Endothelial cell of umbilical vein (primary cell): ENCODE data around the gene GLB1L. TPM values are rescaled to one million over a fixed set of nuclear protein-coding genes. Genes with fewer than 3 reads are reported as not detected.

Experiments
- BruUV-seq: library from RNA; stranded (reverse); fragments of 400-500 nt; replicated peaks from 2 replicates; lab custom pipeline; 2021; lab: Mats Ljungman, UMichigan
- CTCF ChIA-PET: fragments of 300-600, 350-600 bp; sonication (Branson Sonifier 250); formaldehyde crosslinking; loops from one replicate; lab custom pipeline; 2021; ENCODE audit warnings: antibody characterized with exemption, inconsistent platforms; lab: Charles Lee
- POLR2A ChIA-PET: fragments of 300-600, 350-600 bp; sonication (Branson Sonifier 250); formaldehyde crosslinking; loops from one replicate; lab custom pipeline; 2021; ENCODE audit warnings: antibody characterized with exemption, inconsistent platforms; lab: Charles Lee
- DNase-seq: peaks from one replicate; pipeline ENCODE4 v3.0.0-alpha.2; 2011; ENCODE audit warnings: low read depth, low spot score
- FAIRE-seq: peaks from 2 replicates; lab custom pipeline; 2011; peaks lifted over from hg19 to GRCh38; lab: Jason Lieb, UNC
- H2AFZ ChIP-seq: 2 replicates; pipeline ENCODE4 v1.6.0; 2012; ENCODE audit warnings: low read depth, low read length, control low read depth, inconsistent platforms
- H3K27ac ChIP-seq: 2 replicates; pipeline ENCODE4 v1.5.1; 2011; ENCODE audit warnings: low read depth, mild to moderate bottlenecking, control low read depth, low read length, moderate library complexity; ENCODE audit not compliant: insufficient read depth
- H3K27me3 ChIP-seq, 2 experiments: 2 replicates each; pipeline versions ENCODE4 v1.6.0 to v1.6.1; 2011; ENCODE audit warnings: low read length in 2 of 2, mixed read lengths in 1 of 2; ENCODE audit not compliant: control insufficient read depth in 2 of 2, insufficient read depth in 2 of 2
- H3K36me3 ChIP-seq, 2 experiments: 2 replicates in 1 of 2; 3 replicates in 1 of 2; pipeline ENCODE4 v1.5.1; 2011; ENCODE audit warnings: low read length in 2 of 2, mild to moderate bottlenecking in 1 of 2, moderate library complexity in 1 of 2; ENCODE audit not compliant: control insufficient read depth in 2 of 2, insufficient read depth in 2 of 2; ENCODE audit errors: extremely low read depth in 1 of 2
- H3K4me1 ChIP-seq: 3 replicates; pipeline ENCODE4 v1.5.1; 2011; ENCODE audit warnings: mild to moderate bottlenecking, low read length; ENCODE audit not compliant: control insufficient read depth, insufficient read depth; ENCODE audit errors: extremely low read depth
- H3K4me2 ChIP-seq: 2 replicates; pipeline ENCODE4 v1.6.1; 2011; ENCODE audit warnings: low read length, control low read depth, mixed read lengths; ENCODE audit not compliant: insufficient read depth
- H3K4me3 ChIP-seq, 3 experiments: fragments of 200-600 bp in 1 of 3; sonication (generic), shearing (Covaris generic) in 1 of 3; replicated peaks in 1 of 3; 2 replicates each; pipeline ENCODE4 v1.5.1; 2011 to 2016; ENCODE audit warnings: control low read depth in 3 of 3, low read length in 3 of 3, mild to moderate bottlenecking in 2 of 3, inconsistent platforms in 1 of 3, low read depth in 1 of 3, moderate library complexity in 1 of 3; ENCODE audit not compliant: insufficient read depth in 1 of 3
- H3K79me2 ChIP-seq: 2 replicates; pipeline ENCODE4 v1.6.0; 2012; ENCODE audit warnings: low read length, inconsistent platforms; ENCODE audit not compliant: control insufficient read depth, insufficient read depth
- H3K9ac ChIP-seq: replicated peaks from 2 replicates; pipeline ENCODE3; 2011; ENCODE audit warnings: low read length, control low read depth; ENCODE audit not compliant: insufficient read depth; ENCODE audit errors: extremely low read depth
- H3K9me1 ChIP-seq: replicated peaks from 3 replicates; pipeline ENCODE4 v1.6.0; 2011; ENCODE audit warnings: mild to moderate bottlenecking, low read length; ENCODE audit not compliant: control insufficient read depth, insufficient read depth; ENCODE audit errors: extremely low read depth
- H3K9me3 ChIP-seq: replicated peaks from 2 replicates; pipeline ENCODE4 v1.5.1; 2012; ENCODE audit warnings: low read length, inconsistent platforms; ENCODE audit not compliant: control insufficient read depth, insufficient read depth
- H4K20me1 ChIP-seq: replicated peaks from 2 replicates; pipeline ENCODE3; 2011; ENCODE audit warnings: mild to moderate bottlenecking, low read length; ENCODE audit not compliant: control insufficient read depth, insufficient read depth; ENCODE audit errors: extremely low read depth
- CTCF ChIP-seq, 2 donors: IDR thresholded peaks; 1 replicate in 1 of 2; 2 replicates in 1 of 2; pipeline ENCODE4 v1.5.1; 2011; ENCODE audit warnings: low read length in 2 of 2, mild to moderate bottlenecking in 2 of 2, moderate library complexity in 2 of 2, control low read depth in 1 of 2, inconsistent platforms in 1 of 2, low read depth in 1 of 2; ENCODE audit not compliant: insufficient read depth in 1 of 2; ENCODE audit errors: extremely low read depth in 1 of 2
- EZH2 ChIP-seq: IDR thresholded peaks from 2 replicates; pipeline ENCODE4 v1.6.1; 2012; ENCODE audit warnings: borderline replicate concordance, low read depth, mild to moderate bottlenecking, moderate library complexity, low read length, inconsistent platforms; ENCODE audit not compliant: severe bottlenecking
- FOS ChIP-seq: IDR thresholded peaks from 2 replicates; pipeline ENCODE4 v1.6.1; 2011; ENCODE audit warnings: mild to moderate bottlenecking, low read length, moderate library complexity, borderline replicate concordance; ENCODE audit not compliant: insufficient read depth
- GATA2 ChIP-seq: IDR thresholded peaks from 2 replicates; pipeline ENCODE4 v1.7.0; 2011; ENCODE audit warnings: low read depth, mild to moderate bottlenecking, moderate library complexity, mixed read lengths, low read length; ENCODE audit not compliant: insufficient read length, insufficient read depth
- JUN ChIP-seq: IDR thresholded peaks from 2 replicates; pipeline ENCODE4 v1.6.1; 2011; ENCODE audit warnings: borderline replicate concordance, low read depth; ENCODE audit not compliant: insufficient read length, insufficient read depth
- MAX ChIP-seq: IDR thresholded peaks from 2 replicates; pipeline ENCODE4 v1.6.1; 2011; ENCODE audit not compliant: insufficient read depth, insufficient read length
- MYC ChIP-seq: IDR thresholded peaks from one replicate; pipeline ENCODE4 v1.6.1; 2011; ENCODE audit warnings: mild to moderate bottlenecking, low read depth, low read length
- POLR2A ChIP-seq: IDR thresholded peaks from 2 replicates; pipeline ENCODE4 v1.6.1; 2012; ENCODE audit warnings: low read depth, mild to moderate bottlenecking, control low read depth, low read length
- POLR2AphosphoS5 ChIP-seq: IDR thresholded peaks from 2 replicates; pipeline ENCODE4 v1.6.1; 2012; ENCODE audit warnings: low read depth, mild to moderate bottlenecking, control low read depth, low read length, moderate library complexity; ENCODE audit not compliant: insufficient read depth
- dilution Hi-C: fragments of 300-500 bp; cut with MboI; formaldehyde crosslinking; loops from one replicate; pipeline ENCODE4 v1.15.0; 2019; ENCODE audit warnings: low sequenced_read_pairs; ENCODE audit not compliant: extremely low pct_ligation_motif_present
- intact Hi-C: fragments of 100-400 bp; cut with micrococcal nuclease; formaldehyde crosslinking; loops from one replicate; pipeline ENCODE4 v1.10.0; 2022
- polyA plus RNA-seq, 4 experiments: library from polyadenylated mRNA; depleted of rRNA in 3 of 4; stranded (reverse) in 3 of 4; unstranded in 1 of 4; fragments of >200 nt; gene quantifications; 2 replicates each; pipeline versions ENCODE4 v1.2.1 to v1.2.3, GENCODE V29; 2011 to 2012; ENCODE audit warnings: missing spikeins in 1 of 4
- total RNA-seq: library from RNA; stranded (reverse); gene quantifications from 2 replicates; pipeline ENCODE4 v1.2.3, GENCODE V29; 2021

Gene GLB1L
- total and polyA plus RNA-seq, 2 donors (not counting 3 experiments of a cell fraction or from before 2014, with no cell fraction given), result 9.2 to 11.9 TPM

GRCh38 chr2:219286436-219287115 lies 41.3 kb upstream of the GLB1L start:
- Histone ChIP-seq H3K9me3 (no peaks in the 10 kb centered on the region), H4K20me1 (no peaks in the 10 kb centered on the region), H3K4me3 (no peak overlapping the region), H3K4me2 (no peak overlapping the region), H3K27ac (no peak overlapping the region), H3K9me1 (no peaks in the 10 kb centered on the region), H3K36me3 (peaks cover 0 to 17% of the 10 kb centered on the region in 2 experiments), H3K9ac (no peak overlapping the region), H3K79me2 (no peaks in the 10 kb centered on the region), H3K27me3 (peaks cover 0 to 1% of the 10 kb centered on the region in 2 experiments), H3K4me1 (no peaks in the 10 kb centered on the region), H2AFZ (no peak overlapping the region)
- intact Hi-C loops, result no loop called here
- dilution Hi-C loops, result no loop called here
- TF ChIP-seq CTCF (IDR thresholded peaks at IDR 0.05; ENCODE audit: extremely low read depth in 1 of 2, insufficient read depth in 1 of 2, low read depth in 1 of 2, low read length in 2 of 2), result no peak
- TF ChIP-seq MYC, result no peak
- no peak for TF ChIP-seq GATA2
- no peak for TF ChIP-seq POLR2AphosphoS5
- no peak for TF ChIP-seq EZH2
- no peak for TF ChIP-seq POLR2A
- no peak for TF ChIP-seq FOS
- TF ChIP-seq MAX, result no peak
- no peak for TF ChIP-seq JUN
- TSS peak; percentile 32 for BruUV-seq
- CTCF ChIA-PET, result interaction anchor here (12.6 kb wide), 1 partner anchor 8 kb away, joined by 253 read pairs; no protein-coding TSS in a partner anchor
- DNase-seq (no peak), FAIRE-seq (no peak)
- POLR2A ChIA-PET, result interaction anchor here (0.7 kb wide), 1 partner anchor 68 kb away, joined by 4 read pairs; the partner anchor contains the start of gene ABCB6
